Hypothalamus (tissue), 51 donors: Measurements from ENCODE around the gene SLC7A4.
"Not testable (repeated sequence)": the region's sequence is repeated elsewhere in the genome, so short reads cannot be mapped to it uniquely, and the experiment has no call there.

Experiments
- DNase-seq, 51 donors: peaks; one replicate each; lab custom pipeline; 2025; lab: John Stamatoyannopoulos, UW

Gene SLC7A4

DNA sequence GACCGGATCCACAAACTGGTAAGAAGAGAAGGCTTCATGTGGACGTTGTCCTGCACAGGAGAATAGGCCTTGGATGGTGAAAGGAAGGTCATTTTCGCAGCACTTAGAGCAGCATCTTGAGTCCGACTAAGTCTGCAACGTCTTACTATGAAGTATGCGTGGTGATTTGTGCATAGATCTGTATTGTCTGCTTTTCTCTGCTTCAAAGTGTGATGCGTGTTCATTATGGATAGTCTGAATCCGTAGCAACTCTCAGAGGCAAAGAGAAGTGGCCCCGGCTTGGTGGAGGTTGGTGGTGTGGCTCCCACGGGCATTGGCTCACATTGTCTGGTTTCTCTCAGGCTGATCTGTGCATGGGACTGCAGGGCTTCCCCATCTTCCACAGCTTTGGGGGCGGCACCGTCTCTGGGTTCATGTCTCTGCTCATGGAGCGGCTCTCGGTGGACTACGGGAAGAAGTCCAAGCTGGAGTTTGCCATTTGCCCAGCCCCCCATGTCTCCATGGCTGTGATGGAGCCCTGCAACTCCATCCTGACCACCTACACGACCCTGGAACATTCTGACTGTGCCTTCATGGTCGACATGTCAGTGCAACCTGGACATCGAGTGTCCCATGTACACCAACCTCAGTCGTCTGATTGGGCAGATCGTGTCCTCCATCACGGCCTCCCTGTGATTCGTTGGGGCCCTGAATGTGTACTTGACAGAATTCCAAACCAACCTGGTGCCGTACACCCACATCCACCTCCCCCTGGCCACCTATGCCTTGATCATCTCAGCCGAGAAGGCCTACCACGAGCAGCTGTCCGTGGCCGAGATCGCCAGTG, 34.9 kb upstream of the SLC7A4 start:
- no peak for DNase-seq

DNA sequence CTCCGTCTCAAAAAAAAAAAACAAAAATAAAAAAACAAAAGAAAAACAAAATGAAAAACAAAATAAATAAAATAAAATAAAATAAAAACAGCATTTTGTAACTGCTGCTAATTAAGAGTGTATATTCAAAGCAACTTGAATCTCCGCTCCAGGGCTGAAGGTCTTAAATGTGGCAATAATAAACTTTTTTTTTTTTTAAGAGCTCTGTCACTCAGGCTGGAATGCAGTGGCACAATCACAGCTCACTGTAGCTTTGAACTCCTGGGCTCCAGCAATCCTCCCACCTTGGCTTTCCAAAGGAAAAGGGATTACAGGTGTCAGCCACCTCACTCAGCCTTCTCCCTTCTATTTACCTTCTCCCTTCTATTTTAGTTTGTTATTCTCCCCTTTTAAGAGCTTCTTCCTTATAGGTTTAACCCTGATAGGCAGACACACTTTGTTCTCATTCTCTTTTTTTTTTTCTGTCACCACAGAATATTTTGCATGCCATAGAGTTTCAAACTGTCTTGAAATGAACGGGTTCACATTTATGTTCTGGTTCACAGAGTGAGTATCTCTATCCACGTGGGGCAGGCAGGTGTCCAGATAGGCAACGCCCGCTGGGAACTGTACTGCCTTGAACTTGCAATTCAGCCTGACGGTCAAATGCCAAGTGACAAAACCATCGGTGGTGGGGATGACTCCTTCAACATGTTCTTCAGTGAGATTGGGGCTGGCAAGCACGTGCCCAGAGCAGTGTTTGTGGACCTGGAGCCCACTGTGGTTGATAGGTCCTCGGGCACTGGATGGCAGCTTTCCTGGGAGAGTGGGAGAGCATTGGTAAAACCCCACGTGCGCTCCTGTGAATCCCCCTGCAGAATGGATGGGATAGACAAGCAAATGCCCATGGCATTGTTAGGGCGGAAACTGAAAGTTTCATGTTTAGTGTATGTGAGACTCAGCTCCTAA, 32.8 kb upstream of the SLC7A4 start:
- no peak for DNase-seq

- DNase-seq, result not testable (repeated sequence)
Observed at GRCh38 chr22:21064425-21064824, 32.1 kb upstream of the SLC7A4 start.

DNA sequence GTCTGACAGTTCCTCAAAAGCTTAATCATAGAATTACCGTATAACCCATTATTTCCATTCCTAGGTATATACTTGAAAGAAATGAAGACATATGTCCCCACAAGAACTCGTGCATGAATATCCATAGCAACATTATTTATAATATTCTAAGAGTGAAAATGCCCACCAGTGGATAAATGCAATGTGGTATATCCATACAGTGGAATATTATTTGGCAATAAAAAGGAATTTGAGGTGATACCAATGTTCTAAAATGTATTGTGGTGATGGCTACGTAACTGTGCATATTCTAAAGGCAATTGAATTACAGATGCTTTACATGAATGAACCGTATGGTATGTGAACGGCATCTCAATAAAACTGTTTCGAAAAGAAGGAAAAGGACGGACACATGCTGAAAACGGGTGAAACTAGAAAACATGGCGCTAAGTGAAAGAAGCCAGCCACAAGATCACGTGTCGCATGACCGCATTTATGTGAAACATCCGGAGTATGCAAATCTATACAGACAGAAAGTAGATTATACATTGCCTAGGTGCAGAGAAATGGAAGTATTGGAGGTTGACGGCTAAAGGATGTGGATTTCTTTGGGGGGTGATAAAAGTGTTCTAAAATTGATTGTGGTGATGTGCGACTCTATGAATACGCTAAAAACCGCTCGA, 29.4 kb upstream of the SLC7A4 start:
- not testable (repeated sequence) for DNase-seq

DNA sequence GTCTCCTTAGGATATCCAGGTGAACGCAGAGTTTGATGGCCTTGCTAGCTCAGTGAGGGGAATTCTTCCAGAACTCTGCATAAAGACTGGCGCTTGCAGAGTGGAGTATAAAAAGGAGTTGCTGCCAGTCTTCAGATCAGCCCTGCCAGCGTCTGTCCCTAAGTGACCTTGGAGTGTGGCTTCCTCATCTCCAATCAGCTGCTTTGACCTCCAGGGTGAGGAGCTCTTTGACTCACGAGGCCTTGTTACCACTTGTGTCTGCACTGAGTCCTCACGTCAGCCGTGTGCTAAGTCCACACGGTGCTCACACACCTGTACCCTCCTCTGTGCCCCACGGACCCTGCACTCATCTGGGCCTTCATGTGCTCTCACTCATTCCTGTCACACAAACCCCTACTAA, 28.0 kb upstream of the SLC7A4 start:
- DNase-seq, result not testable (repeated sequence)

GRCh38 chr22:21055880-21056319, 23.5 kb upstream of the SLC7A4 start:
- DNase-seq, result no peak

DNA sequence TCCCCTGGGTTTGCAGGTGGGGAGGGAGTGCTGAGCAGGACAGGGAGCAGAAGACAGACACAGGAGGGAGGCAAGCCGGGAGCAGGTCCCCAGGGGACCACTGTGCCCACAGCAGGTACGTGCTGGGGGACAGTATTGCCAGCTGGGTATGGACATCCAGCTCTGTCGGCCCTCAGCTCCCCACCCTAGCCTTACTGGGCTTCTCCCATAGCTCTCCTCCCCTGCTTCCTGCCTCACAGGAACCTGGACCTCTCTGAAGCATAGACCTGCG, 23.1 kb upstream of the SLC7A4 start:
- DNase-seq, result no peak

GRCh38 chr22:21054714-21055563, 22.6 kb upstream of the SLC7A4 start:
- no peak for DNase-seq

GRCh38 chr22:21054046-21054713, 21.8 kb upstream of the SLC7A4 start:
- no peak for DNase-seq

DNA sequence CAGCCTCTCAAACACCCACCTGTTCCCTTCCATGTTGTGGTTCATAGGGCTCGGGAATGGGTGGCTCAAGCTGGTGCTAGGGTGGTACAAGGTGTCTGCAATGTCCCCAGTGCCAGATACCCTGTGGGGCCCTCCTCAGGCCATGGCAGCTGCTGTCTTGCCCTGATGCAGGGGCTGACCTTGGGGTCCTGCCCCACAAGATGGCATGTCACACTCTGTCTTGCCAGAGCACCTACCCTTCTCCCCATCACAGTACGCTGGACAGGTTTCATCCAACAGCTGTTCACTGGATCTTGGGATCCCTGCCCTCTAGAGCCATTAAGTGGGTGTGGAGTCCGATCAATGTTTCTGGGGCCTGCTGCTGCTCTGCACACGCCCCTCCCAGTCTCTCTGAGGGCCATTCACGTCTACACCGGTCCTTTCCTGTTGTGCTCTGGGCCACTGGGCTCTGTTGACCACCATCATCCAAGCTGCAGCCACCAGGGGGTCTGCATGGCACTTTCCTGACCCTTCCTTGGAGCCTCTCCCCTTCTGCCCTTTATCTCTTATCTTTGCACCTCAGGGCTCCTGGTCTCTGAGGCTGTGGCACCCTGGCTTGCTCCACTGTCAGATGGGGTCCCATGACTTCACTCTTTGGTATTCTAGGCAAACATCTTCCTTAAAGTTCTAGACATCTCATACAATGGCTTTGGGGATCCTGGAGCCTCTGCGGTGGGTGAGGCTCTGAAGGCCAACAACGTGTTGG, 20.5 kb upstream of the SLC7A4 start:
- DNase-seq, result no peak

DNA sequence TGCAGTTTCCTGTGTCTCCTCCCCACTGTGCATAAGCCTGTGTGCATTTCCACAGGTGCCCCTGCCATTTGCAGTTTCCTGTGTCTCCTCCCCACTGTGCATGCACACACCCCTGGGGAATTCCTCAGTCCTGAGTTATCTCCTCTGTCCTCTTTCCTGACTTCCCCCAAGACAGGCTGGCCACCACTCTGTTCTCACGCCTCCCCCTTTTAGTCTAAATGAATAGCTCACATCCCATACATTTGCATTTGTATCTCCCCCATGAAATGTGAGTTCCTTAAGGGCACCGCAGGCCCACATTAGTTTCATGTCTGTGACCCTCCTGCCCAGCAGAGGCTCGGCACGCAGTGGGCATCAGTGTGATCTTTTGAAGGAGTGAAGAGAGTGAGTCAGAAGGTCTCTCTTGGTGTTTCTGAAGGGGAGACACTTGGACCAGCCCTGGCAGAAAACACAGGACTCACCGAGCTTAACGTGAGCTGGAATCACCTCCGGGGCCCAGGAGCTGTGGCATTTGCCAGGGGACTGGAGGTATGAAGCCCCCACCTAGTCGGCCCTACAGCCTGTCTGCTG, 19.6 kb upstream of the SLC7A4 start:
- DNase-seq, result no peak

GRCh38 chr22:21051145-21051830, 18.9 kb upstream of the SLC7A4 start:
- no peak for DNase-seq

GRCh38 chr22:21048965-21049364, 16.6 kb upstream of the SLC7A4 start:
- not testable (repeated sequence) for DNase-seq

- DNase-seq, result not testable (repeated sequence)
Observed at GRCh38 chr22:21048448-21048847, 16.1 kb upstream of the SLC7A4 start.

DNA sequence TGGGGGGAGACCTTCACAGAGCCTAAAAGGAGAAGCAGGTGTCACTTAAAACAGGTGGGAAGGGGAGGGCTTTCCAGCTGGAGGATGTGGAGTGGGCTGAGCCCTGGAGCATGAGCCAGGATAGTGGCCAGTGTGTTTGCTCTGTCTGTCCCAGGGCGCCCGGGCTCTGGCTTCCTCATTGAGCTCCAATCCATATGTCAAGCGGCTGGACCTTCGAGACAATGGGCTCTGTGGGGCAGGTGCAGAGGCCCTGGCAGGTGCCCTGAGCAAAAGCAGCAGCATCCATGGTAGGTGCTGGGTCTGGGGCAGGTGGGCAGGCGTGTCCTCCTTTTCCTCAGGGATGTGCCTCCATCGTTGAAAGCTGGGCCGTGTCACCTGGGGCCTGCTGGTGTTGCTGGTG, 15.4 kb upstream of the SLC7A4 start:
- no peak for DNase-seq

DNA sequence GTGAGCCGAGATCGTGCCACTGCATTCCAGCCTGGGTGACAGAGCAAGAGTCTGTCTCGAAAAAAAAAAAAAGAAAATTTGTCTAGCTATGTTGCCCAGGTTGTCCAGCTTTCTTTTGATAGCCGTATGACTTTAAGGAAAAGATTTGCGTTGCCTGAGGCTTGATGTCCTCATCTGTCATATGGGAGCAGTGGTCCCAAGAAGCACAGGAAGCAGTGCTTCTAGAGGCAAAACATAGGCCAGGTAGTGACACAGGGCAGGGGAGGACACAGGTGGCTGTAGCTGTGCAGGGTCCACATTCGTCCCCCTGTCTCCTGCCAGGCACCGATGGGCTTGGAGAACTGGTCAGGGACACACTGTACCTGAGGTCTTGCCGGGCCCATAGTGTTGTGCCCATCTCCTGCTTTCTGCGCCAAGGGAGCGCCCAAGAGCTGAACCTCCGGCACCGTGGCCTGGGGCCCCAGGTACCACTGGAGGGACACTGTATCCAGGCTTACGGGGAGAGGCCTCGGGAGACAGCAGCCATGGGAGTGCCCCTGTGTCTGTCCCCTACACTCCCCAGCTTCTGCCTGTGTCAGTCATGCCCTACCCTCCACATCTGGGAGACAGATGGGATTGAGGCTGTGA, 14.8 kb upstream of the SLC7A4 start:
- no peak for DNase-seq

- DNase-seq, result peak; percentile 32 to 91 (median 80)
Observed at GRCh38 chr22:21045585-21046294, 13.4 kb upstream of the SLC7A4 start, which contains the start of gene LRRC74B. TSS of gene LRRC74B (plus strand) at chr22:21045946. CDS start at chr22:21045987, 41 bp downstream.
